LNCaP clone FGC (cell line): ENCODE results near the gene COX6B2.

Experiments used
- DNase-seq: peaks from one replicate; pipeline ENCODE4 v3.0.0-alpha.2; 2011; ENCODE audit warnings: low read depth
- H3K4me3 ChIP-seq: 2 replicates; pipeline ENCODE4 v1.5.1; 2011; ENCODE audit warnings: mild to moderate bottlenecking, low read depth, low read length, control low read depth
- CTCF ChIP-seq: IDR thresholded peaks from 2 replicates; pipeline ENCODE4 v1.5.1; 2012; ENCODE audit warnings: mild to moderate bottlenecking; ENCODE audit not compliant: control insufficient read depth, insufficient read depth; ENCODE audit errors: extremely low read depth

Gene COX6B2

GRCh38 chr19:55355213-55355821, 798 bp upstream of the COX6B2 start:
- no peak for TF ChIP-seq CTCF
- no peak for DNase-seq
- no peak overlapping the region for H3K4me3 ChIP-seq

GRCh38 chr19:55353803-55354697, 469 bp downstream of the COX6B2 start:
- no peak for DNase-seq
- peak overlapping the region; percentile 36 for H3K4me3 ChIP-seq
- no peak for TF ChIP-seq CTCF

- DNase-seq: no peak
- no peak for TF ChIP-seq CTCF
- H3K4me3 ChIP-seq: peak overlapping the region; percentile 36
These were observed 1.1 kb downstream of the COX6B2 start for GRCh38 chr19:55353356-55353802.

GRCh38 chr19:55352549-55353145, 1.9 kb downstream of the COX6B2 start:
- TF ChIP-seq CTCF: no peak
- no peak for DNase-seq
- no peak overlapping the region for H3K4me3 ChIP-seq

GRCh38 chr19:55352040-55352439, 2.5 kb downstream of the COX6B2 start:
- H3K4me3 ChIP-seq: no peak overlapping the region
- DNase-seq: no peak
- no peak for TF ChIP-seq CTCF

GRCh38 chr19:55350620-55351315, 3.8 kb downstream of the COX6B2 start:
- TF ChIP-seq CTCF: no peak
- H3K4me3 ChIP-seq: no peak overlapping the region
- DNase-seq: no peak
